OCI-LY7 (cell line): ENCODE data around the gene XRN2.

Experiments used
- EZH2phosphoT487 ChIP-seq: fragments of 200-600 bp; sonication (generic); IDR thresholded peaks from 2 replicates; pipeline ENCODE4 v1.6.1; 2018; ENCODE audit warnings: low read depth, borderline replicate concordance, mild to moderate bottlenecking, mixed run types, antibody characterized with exemption, low read length, moderate library complexity, mixed read lengths
- TF ChIP-seq, protein P1 (sequence below): fragments of 200-600 bp; sonication (generic); conservative IDR thresholded peaks from 2 replicates; pipeline ENCODE4 v1.5.1; 2014; ENCODE audit warnings: mild to moderate bottlenecking, antibody characterized with exemption, low read length, moderate library complexity, mixed read lengths

DNA sequence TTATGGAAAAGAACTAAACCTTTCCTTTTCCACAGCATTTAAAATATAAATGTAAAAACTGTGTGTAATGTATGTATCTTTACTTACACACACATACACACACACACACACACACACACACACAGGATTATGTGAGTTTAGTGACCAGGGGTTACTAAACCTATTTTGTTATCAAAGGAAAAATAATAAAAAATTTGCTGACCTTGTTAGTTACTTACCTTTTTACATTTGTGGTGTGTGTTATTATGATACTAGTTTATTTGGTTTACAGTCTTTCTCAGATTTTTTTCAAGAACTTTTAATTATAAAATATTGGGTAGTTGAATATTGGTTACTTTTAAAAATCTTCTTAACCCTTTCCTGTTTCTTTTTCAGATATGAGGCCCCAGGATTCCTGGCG is 78.5 kb downstream of the XRN2 start:
- TF ChIP-seq, protein P1, sequence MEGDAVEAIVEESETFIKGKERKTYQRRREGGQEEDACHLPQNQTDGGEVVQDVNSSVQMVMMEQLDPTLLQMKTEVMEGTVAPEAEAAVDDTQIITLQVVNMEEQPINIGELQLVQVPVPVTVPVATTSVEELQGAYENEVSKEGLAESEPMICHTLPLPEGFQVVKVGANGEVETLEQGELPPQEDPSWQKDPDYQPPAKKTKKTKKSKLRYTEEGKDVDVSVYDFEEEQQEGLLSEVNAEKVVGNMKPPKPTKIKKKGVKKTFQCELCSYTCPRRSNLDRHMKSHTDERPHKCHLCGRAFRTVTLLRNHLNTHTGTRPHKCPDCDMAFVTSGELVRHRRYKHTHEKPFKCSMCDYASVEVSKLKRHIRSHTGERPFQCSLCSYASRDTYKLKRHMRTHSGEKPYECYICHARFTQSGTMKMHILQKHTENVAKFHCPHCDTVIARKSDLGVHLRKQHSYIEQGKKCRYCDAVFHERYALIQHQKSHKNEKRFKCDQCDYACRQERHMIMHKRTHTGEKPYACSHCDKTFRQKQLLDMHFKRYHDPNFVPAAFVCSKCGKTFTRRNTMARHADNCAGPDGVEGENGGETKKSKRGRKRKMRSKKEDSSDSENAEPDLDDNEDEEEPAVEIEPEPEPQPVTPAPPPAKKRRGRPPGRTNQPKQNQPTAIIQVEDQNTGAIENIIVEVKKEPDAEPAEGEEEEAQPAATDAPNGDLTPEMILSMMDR, result no peak
- TF ChIP-seq EZH2phosphoT487, result no peak
